Caco-2 (cell line): ENCODE results near the gene SATB1. TPM values are rescaled to one million over a fixed set of nuclear protein-coding genes. Genes with fewer than 3 reads are reported as not detected.

ENCODE experiments used
- BruUV-seq: library from RNA; stranded (reverse); fragments of 400-500 nt; replicated peaks from 2 replicates; lab custom pipeline; 2021; lab: Mats Ljungman, UMichigan
- CTCF ChIA-PET: fragments of 300-600 bp; sonication (Branson Sonifier 250); formaldehyde crosslinking; loops from one replicate; lab custom pipeline; 2022; ENCODE audit warnings: antibody characterized with exemption; lab: Charles Lee
- POLR2A ChIA-PET: fragments of 300-600 bp; sonication (Branson Sonifier 250); formaldehyde crosslinking; loops from one replicate; lab custom pipeline; 2022; ENCODE audit warnings: antibody characterized with exemption; lab: Charles Lee
- DNase-seq, 2 experiments: peaks; one replicate each; pipeline versions ENCODE4 v3.0.0 to v3.0.0-alpha.2; 2020 to 2022
- H3K27me3 ChIP-seq: replicated peaks from 2 replicates; pipeline ENCODE4 v1.6.0; 2011; ENCODE audit warnings: low read length; ENCODE audit not compliant: control insufficient read depth, insufficient read depth
- H3K36me3 ChIP-seq: 2 replicates; pipeline ENCODE4 v1.5.1; 2011; ENCODE audit warnings: low read length; ENCODE audit not compliant: control insufficient read depth, insufficient read depth
- H3K4me1 ChIP-seq: fragments of 250-450 bp; sonication (Bioruptor Pico); 2 replicates; pipeline ENCODE4 v1.5.1; 2020; ENCODE audit warnings: mild to moderate bottlenecking
- H3K4me3 ChIP-seq: 2 replicates; pipeline ENCODE4 v1.5.1; 2011; ENCODE audit warnings: low read depth, mild to moderate bottlenecking, control low read depth, low read length
- H3K9me3 ChIP-seq: fragments of 250-450 bp; sonication (Bioruptor Pico); 2 replicates; pipeline ENCODE4 v1.5.1; 2020; ENCODE audit warnings: mild to moderate bottlenecking, moderate library complexity
- H3K27ac Mint-ChIP-seq: one replicate; pipeline ENCODE4 v1.8.0; 2022; ENCODE audit warnings: mixed read lengths; ENCODE audit not compliant: unreplicated experiment
- H3K27me3 Mint-ChIP-seq: one replicate; pipeline ENCODE4 v1.8.0; 2022; ENCODE audit warnings: mixed read lengths; ENCODE audit not compliant: insufficient read depth, unreplicated experiment
- H3K36me3 Mint-ChIP-seq: one replicate; pipeline ENCODE4 v1.8.0; 2022; ENCODE audit warnings: mild to moderate bottlenecking, mixed read lengths; ENCODE audit not compliant: insufficient read depth, unreplicated experiment
- H3K4me1 Mint-ChIP-seq: one replicate; pipeline ENCODE4 v1.8.0; 2022; ENCODE audit warnings: low read depth, mixed read lengths; ENCODE audit not compliant: unreplicated experiment
- H3K4me3 Mint-ChIP-seq: one replicate; pipeline ENCODE4 v1.8.0; 2022; ENCODE audit warnings: mild to moderate bottlenecking, moderate library complexity, mixed read lengths; ENCODE audit not compliant: unreplicated experiment
- H3K9me3 Mint-ChIP-seq: one replicate; pipeline ENCODE4 v1.8.0; 2022; ENCODE audit warnings: mixed read lengths; ENCODE audit not compliant: unreplicated experiment
- intact Hi-C: fragments of 100-400 bp; cut with micrococcal nuclease; formaldehyde crosslinking; loops from one replicate; pipeline ENCODE4 v1.10.0; 2022; ENCODE audit not compliant: unreplicated experiment
- total RNA-seq: library from RNA; stranded (reverse); gene quantifications from 2 replicates; pipeline ENCODE4 v1.2.3, GENCODE V29; 2022
- TF ChIP-seq, protein P1 (sequence below), 2 experiments: fragments of 200-600 bp in 1 of 2; IDR thresholded peaks; 1 replicate in 1 of 2; 2 replicates in 1 of 2; pipeline versions ENCODE4 v1.5.1 to v1.8.0; 2011 to 2022; ENCODE audit warnings: antibody characterized with exemption in 1 of 2, control low read depth in 1 of 2, inconsistent platforms in 1 of 2, low read depth in 1 of 2, low read length in 1 of 2, mild to moderate bottlenecking in 1 of 2, moderate library complexity in 1 of 2; ENCODE audit not compliant: insufficient read depth in 1 of 2, severe bottlenecking in 1 of 2, unreplicated experiment in 1 of 2

The SATB1 gene
- total RNA-seq, 1 experiment from 2014 or later, result 13.8 TPM

DNA sequence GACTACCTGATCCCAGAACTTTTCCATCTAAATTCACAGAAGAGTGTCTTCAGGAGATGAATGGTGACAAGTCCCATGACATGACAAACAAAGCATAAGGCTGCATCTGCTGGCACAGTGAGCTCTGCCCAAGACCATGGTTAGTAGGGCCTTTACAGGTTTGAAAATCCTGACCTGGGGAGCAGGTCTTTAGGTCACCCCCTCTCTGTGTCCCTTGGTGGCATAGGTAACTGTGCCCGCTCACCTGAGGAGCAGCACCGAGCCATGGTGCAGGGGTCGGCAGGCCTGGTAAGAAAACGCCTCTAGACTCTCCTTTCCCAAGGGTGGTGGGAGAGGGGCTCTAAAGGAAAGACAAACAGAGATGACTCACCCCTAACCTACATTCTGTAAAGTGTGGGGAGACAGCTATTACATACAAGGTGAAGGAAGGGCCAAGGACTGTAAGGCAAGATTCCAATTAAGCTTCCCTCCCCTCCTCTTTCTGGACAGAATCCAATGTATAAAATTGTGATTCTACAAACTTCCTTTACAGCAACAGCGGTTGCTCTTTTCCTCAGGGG, 74.0 kb downstream of the SATB1 start:
- intact Hi-C loops, result no loop called here
- Mint-ChIP-seq H3K4me3 (no peak overlapping the region), H3K9me3 (no peaks in the 10 kb centered on the region), H3K36me3 (peaks cover 11% of the 10 kb centered on the region), H3K27ac (no peak overlapping the region), H3K4me1 (peaks cover 5% of the 10 kb centered on the region), H3K27me3 (no peaks in the 10 kb centered on the region)
- Histone ChIP-seq H3K36me3 (no peaks in the 10 kb centered on the region), H3K9me3 (no peaks in the 10 kb centered on the region), H3K27me3 (no peaks in the 10 kb centered on the region), H3K4me1 (no peaks in the 10 kb centered on the region), H3K4me3 (no peak overlapping the region)
- CTCF ChIA-PET, result no interaction called here
- no peak for DNase-seq
- BruUV-seq, result no TSS peak
- POLR2A ChIA-PET, result no interaction called here
- TF ChIP-seq, protein P1, sequence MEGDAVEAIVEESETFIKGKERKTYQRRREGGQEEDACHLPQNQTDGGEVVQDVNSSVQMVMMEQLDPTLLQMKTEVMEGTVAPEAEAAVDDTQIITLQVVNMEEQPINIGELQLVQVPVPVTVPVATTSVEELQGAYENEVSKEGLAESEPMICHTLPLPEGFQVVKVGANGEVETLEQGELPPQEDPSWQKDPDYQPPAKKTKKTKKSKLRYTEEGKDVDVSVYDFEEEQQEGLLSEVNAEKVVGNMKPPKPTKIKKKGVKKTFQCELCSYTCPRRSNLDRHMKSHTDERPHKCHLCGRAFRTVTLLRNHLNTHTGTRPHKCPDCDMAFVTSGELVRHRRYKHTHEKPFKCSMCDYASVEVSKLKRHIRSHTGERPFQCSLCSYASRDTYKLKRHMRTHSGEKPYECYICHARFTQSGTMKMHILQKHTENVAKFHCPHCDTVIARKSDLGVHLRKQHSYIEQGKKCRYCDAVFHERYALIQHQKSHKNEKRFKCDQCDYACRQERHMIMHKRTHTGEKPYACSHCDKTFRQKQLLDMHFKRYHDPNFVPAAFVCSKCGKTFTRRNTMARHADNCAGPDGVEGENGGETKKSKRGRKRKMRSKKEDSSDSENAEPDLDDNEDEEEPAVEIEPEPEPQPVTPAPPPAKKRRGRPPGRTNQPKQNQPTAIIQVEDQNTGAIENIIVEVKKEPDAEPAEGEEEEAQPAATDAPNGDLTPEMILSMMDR (IDR thresholded peaks at IDR 0.05; ENCODE audit: insufficient read depth in 1 of 2, low read depth in 1 of 2, low read length in 1 of 2, severe bottlenecking in 1 of 2, unreplicated experiment in 1 of 2), result no peak

- intact Hi-C loops, result no loop called here
Measured at GRCh38 chr3:18349197-18349798, 75.8 kb downstream of the SATB1 start.

DNA sequence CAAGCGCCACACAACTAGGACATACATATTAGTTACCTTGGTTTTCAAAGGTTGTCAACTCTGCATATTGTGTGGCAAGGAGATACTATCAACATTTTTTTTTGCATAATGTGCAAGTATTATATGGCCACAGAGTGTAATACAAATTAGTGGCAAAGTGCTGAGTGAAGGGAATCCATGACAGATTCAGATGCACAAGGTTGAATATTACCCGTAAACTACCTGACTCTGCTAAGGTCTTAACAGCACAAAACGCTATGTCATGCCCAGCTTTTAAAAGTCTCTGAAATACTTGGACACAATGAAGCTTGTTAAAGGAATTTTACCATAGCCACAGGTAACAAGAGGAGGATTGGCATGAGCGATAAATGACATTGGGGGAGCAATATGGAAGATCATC, 79.0 kb downstream of the SATB1 start:
- Mint-ChIP-seq H3K27me3 (no peaks in the 10 kb centered on the region), H3K4me3 (no peak overlapping the region), H3K9me3 (no peaks in the 10 kb centered on the region), H3K27ac (no peak overlapping the region), H3K36me3 (peaks cover 6% of the 10 kb centered on the region), H3K4me1 (peaks cover 9% of the 10 kb centered on the region)
- intact Hi-C loops, result no loop called here
- no peak overlapping the region for H3K4me3 ChIP-seq
- H3K9me3 ChIP-seq, result no peaks in the 10 kb centered on the region
- TF ChIP-seq, protein P1 (IDR thresholded peaks at IDR 0.05; ENCODE audit: insufficient read depth in 1 of 2, low read depth in 1 of 2, low read length in 1 of 2, severe bottlenecking in 1 of 2, unreplicated experiment in 1 of 2), result no peak
- POLR2A ChIA-PET, result no interaction called here
- BruUV-seq, result no TSS peak
- H3K36me3 ChIP-seq, result no peaks in the 10 kb centered on the region
- no peak for DNase-seq
- CTCF ChIA-PET, result no interaction called here
- peaks cover 17% of the 10 kb centered on the region for H3K4me1 ChIP-seq
- H3K27me3 ChIP-seq, result no peaks in the 10 kb centered on the region

More at GRCh38 chr3:18349197-18349798, 75.8 kb downstream of the SATB1 start:
- Histone ChIP-seq H3K4me3 (no peak overlapping the region), H3K4me1 (peaks cover 10% of the 10 kb centered on the region), H3K36me3 (no peaks in the 10 kb centered on the region), H3K9me3 (no peaks in the 10 kb centered on the region), H3K27me3 (no peaks in the 10 kb centered on the region)
- CTCF ChIA-PET, result interaction anchor here (0.9 kb wide), 1 partner anchor 40 kb away, joined by 3 read pairs; no protein-coding TSS in a partner anchor
- Mint-ChIP-seq H3K9me3 (no peaks in the 10 kb centered on the region), H3K4me3 (no peak overlapping the region), H3K27ac (no peak overlapping the region), H3K4me1 (peaks cover 5% of the 10 kb centered on the region), H3K36me3 (peaks cover 11% of the 10 kb centered on the region), H3K27me3 (no peaks in the 10 kb centered on the region)
- TF ChIP-seq, protein P1 (IDR thresholded peaks at IDR 0.05; ENCODE audit: insufficient read depth in 1 of 2, low read depth in 1 of 2, low read length in 1 of 2, severe bottlenecking in 1 of 2, unreplicated experiment in 1 of 2), result no peak
- DNase-seq, result no peak
- no TSS peak for BruUV-seq
- POLR2A ChIA-PET, result no interaction called here
